ENCODE data around the gene PPP1R14B.
A peak's percentile ranks its signal among the peaks of the same experiment; 100 is the strongest.

Gene PPP1R14B

DNA sequence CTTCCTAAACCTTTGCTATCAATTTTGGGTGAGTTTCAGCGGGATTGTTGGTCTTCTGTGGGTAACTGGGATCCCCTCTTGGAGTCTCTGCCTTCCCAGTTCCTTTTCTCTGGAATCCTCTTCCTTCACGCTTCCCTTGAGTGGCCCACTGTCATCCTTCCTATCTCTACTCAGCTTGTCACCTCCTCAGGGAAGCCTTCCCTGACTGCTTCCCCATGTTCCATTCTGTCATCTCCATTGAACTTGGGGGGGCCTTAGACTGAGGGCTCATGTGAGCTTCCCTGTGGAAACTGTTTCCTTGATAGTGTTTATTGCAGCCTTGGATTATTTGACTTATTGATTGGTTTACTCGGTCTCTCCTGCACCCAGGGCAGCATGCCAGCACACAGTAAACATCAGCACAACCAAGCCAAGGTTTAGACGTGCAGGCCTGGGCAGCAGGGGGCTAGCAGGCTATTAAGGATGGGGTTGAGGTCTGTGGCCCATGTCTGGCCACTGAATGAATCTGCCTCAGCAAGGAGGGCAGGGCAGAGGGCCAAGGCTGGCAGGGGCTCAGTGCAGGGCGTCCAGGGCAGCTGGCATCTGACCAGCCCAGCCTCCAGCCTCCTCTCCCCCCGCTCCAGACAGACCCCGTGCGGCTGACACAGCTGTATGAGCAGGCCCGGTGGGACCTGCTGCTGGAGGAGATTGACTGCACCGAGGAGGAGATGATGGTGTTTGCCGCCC is 28.0 kb downstream of the PPP1R14B start:
- Histone ChIP-seq H3K36me3 (ENCODE audit: insufficient read depth, low read length) (no peaks in the 10 kb centered on the region), H3K4me1 (ENCODE audit: control insufficient read depth, insufficient read depth, low read length, unreplicated experiment) (peaks cover under 1% of the 10 kb centered on the region), H3K79me2 (ENCODE audit: control insufficient read depth, insufficient read depth, low read length, unreplicated experiment) (no peaks in the 10 kb centered on the region), H3K27me3 (ENCODE audit: insufficient read depth, low read length) (no peaks in the 10 kb centered on the region), H2AFZ (ENCODE audit: low read length, unreplicated experiment) (no peak overlapping the region), H3K4me3 (ENCODE audit: low read depth, low read length) (no peak overlapping the region), H3K27ac (ENCODE audit: low read depth, low read length) (no peak overlapping the region)

- Histone ChIP-seq H2AFZ (ENCODE audit: low read length, unreplicated experiment) (no peak overlapping the region), H3K79me2 (ENCODE audit: control insufficient read depth, insufficient read depth, low read length, unreplicated experiment) (no peaks in the 10 kb centered on the region), H3K27me3 (ENCODE audit: insufficient read depth, low read length) (no peaks in the 10 kb centered on the region), H3K36me3 (ENCODE audit: insufficient read depth, low read length) (no peaks in the 10 kb centered on the region), H3K4me3 (ENCODE audit: low read depth, low read length) (no peak overlapping the region), H3K27ac (ENCODE audit: low read depth, low read length) (no peak overlapping the region), H3K4me1 (ENCODE audit: control insufficient read depth, insufficient read depth, low read length, unreplicated experiment) (no peaks in the 10 kb centered on the region)
Measured at GRCh38 chr11:64216879-64217278, 29.9 kb downstream of the PPP1R14B start.

DNA sequence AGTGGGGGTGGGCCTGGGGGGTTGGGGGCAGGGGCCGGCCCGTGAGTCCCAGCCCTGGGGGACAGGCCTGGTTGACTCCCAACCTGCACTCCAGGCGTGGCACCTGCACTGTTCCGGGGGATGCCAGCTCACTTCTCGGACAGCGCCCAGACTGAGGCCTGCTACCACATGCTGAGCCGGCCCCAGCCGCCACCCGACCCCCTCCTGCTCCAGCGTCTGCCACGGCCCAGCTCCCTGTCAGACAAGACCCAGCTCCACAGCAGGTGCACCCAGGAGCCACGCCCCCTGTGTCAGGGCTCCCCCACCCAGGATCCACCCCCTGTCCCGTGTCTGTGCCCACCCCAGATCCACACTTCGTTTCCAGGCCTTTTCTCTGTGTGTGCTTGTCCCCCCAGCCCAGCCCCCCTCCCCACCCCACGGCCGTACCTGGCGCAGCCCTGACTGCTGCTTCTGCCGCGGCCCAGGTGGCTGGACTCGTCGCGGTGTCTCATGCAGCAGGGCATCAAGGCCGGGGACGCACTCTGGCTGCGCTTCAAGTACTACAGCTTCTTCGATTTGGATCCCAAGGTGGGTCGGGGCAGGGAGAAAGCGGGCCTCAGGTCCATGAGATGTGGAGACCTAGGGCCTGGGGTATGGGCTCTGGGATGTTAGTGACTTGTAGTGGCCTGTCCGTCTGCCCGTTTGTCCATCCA is 35.4 kb downstream of the PPP1R14B start:
- H3K4me3 ChIP-seq (ENCODE audit: low read depth, low read length), result no peak overlapping the region
- no peak overlapping the region for H2AFZ ChIP-seq (ENCODE audit: low read length, unreplicated experiment)
- H3K36me3 ChIP-seq (ENCODE audit: insufficient read depth, low read length), result no peaks in the 10 kb centered on the region
- H3K27ac ChIP-seq (ENCODE audit: low read depth, low read length), result no peak overlapping the region
- H3K27me3 ChIP-seq (ENCODE audit: insufficient read depth, low read length), result no peaks in the 10 kb centered on the region
- no peaks in the 10 kb centered on the region for H3K79me2 ChIP-seq (ENCODE audit: control insufficient read depth, insufficient read depth, low read length, unreplicated experiment)
- H3K4me1 ChIP-seq (ENCODE audit: control insufficient read depth, insufficient read depth, low read length, unreplicated experiment), result peaks cover 14% of the 10 kb centered on the region

- Histone ChIP-seq H3K36me3 (ENCODE audit: insufficient read depth, low read length) (no peaks in the 10 kb centered on the region), H3K27me3 (ENCODE audit: insufficient read depth, low read length) (no peaks in the 10 kb centered on the region), H3K79me2 (ENCODE audit: control insufficient read depth, insufficient read depth, low read length, unreplicated experiment) (no peaks in the 10 kb centered on the region), H3K4me3 (ENCODE audit: low read depth, low read length) (no peak overlapping the region), H2AFZ (ENCODE audit: low read length, unreplicated experiment) (no peak overlapping the region), H3K27ac (ENCODE audit: low read depth, low read length) (no peak overlapping the region), H3K4me1 (ENCODE audit: control insufficient read depth, insufficient read depth, low read length, unreplicated experiment) (peaks cover 14% of the 10 kb centered on the region)
Measured at GRCh38 chr11:64210301-64211020, 36.3 kb downstream of the PPP1R14B start.

DNA sequence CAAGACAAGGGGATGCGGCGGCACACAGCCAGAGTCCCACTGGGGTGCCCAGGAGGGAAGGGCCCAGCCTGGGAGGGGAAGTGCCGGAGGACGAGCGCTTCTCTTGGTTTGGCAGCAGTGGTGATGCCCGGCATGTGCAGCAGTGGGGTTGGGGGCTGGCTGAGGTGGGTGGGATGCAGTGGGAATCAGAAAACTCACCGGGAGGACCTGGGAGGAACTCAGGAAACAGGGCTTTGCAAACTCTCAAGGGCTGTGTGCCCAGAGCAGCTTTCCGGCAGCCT is 37.2 kb downstream of the PPP1R14B start:
- Histone ChIP-seq H3K4me3 (ENCODE audit: low read depth, low read length) (no peak overlapping the region), H2AFZ (ENCODE audit: low read length, unreplicated experiment) (no peak overlapping the region), H3K27me3 (ENCODE audit: insufficient read depth, low read length) (no peaks in the 10 kb centered on the region), H3K36me3 (ENCODE audit: insufficient read depth, low read length) (no peaks in the 10 kb centered on the region), H3K27ac (ENCODE audit: low read depth, low read length) (no peak overlapping the region), H3K79me2 (ENCODE audit: control insufficient read depth, insufficient read depth, low read length, unreplicated experiment) (no peaks in the 10 kb centered on the region), H3K4me1 (ENCODE audit: control insufficient read depth, insufficient read depth, low read length, unreplicated experiment) (peaks cover 14% of the 10 kb centered on the region)

DNA sequence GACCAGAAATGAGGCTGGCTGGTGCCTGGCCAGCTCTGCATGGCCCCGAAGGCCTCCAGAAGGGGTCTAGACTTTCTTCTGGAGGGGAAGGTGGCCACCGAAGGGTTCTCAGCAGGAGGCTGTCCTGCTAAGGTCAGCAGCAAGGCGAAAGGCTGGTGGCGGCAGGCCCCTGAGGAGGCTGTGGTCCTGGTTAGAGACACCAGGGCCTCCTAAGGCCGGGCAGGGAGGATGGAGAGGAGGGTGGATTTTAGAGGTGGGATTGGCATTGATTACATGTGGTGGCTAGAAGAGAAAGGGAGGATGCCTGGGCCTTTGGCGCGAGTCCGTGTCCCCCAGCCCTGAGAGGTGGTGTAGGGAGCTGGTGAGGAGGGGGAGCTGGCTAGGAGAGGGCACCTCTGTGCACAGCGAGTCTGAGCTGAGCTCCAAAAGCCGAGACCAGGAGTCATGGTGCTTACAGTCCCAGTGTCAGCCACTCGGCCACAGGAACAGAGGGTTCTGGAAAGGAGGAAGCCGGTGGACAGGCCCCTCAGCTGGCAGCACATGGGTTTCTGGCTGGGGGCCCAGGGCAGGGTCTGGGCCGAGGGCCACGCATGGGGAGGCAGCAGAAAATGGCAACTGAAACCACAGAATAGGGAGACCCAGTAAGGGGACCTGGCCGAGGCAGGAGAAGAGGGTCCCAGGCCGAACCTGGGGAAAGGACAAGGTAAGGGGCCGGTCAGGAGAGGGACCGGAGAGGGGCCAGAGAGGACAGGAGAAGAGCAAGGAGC is 37.8 kb downstream of the PPP1R14B start:
- H2AFZ ChIP-seq (ENCODE audit: low read length, unreplicated experiment), result no peak overlapping the region
- H3K79me2 ChIP-seq (ENCODE audit: control insufficient read depth, insufficient read depth, low read length, unreplicated experiment), result no peaks in the 10 kb centered on the region
- no peaks in the 10 kb centered on the region for H3K27me3 ChIP-seq (ENCODE audit: insufficient read depth, low read length)
- no peak overlapping the region for H3K4me3 ChIP-seq (ENCODE audit: low read depth, low read length)
- peaks cover 19% of the 10 kb centered on the region for H3K4me1 ChIP-seq (ENCODE audit: control insufficient read depth, insufficient read depth, low read length, unreplicated experiment)
- H3K27ac ChIP-seq (ENCODE audit: low read depth, low read length), result no peak overlapping the region
- no peaks in the 10 kb centered on the region for H3K36me3 ChIP-seq (ENCODE audit: insufficient read depth, low read length)

DNA sequence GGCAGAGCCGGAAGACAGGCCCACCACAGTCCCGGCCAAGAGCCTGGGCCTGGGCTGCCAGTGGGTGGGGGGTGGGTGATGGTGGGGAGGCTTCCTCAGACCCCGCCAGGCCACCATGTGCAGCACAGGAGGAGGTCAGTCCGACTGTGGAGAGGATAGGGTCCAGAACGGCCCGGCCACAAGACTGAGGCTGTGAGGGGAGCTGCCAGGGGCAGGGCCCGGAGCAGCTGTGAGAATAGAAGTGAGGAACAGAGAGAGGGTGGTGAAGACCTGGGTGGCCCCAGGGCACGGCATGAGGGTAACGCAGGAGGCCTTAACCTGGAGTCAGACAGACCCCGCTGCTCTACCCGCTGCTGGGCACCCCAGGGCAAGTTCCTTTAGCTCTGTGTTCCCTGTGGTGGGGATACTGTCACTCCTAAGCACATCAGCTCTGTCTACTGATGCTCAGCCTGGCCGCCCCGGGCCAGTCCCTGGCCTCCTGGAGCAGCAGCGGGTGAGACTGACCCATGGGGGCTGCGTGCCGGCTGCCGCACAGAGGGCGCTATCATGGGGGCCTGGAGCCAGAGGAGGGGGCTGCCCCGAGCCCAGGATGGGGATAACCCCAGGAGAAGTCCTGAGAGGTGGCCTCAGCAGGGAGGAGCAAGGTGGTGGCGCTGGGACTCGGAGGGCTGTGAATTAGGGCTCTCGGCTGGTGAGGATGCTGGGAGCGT is 38.5 kb downstream of the PPP1R14B start:
- Histone ChIP-seq H3K36me3 (ENCODE audit: insufficient read depth, low read length) (no peaks in the 10 kb centered on the region), H3K4me3 (ENCODE audit: low read depth, low read length) (0 out of 2 replicates have a peak overlapping the region, but pooled peaks have one; percentile 24), H3K4me1 (ENCODE audit: control insufficient read depth, insufficient read depth, low read length, unreplicated experiment) (peaks cover 19% of the 10 kb centered on the region), H2AFZ (ENCODE audit: low read length, unreplicated experiment) (no peak overlapping the region), H3K27me3 (ENCODE audit: insufficient read depth, low read length) (no peaks in the 10 kb centered on the region), H3K27ac (ENCODE audit: low read depth, low read length) (peak overlapping the region; percentile 56), H3K79me2 (ENCODE audit: control insufficient read depth, insufficient read depth, low read length, unreplicated experiment) (no peaks in the 10 kb centered on the region)

- H3K79me2 ChIP-seq (ENCODE audit: control insufficient read depth, insufficient read depth, low read length, unreplicated experiment), result no peaks in the 10 kb centered on the region
- H3K27ac ChIP-seq (ENCODE audit: low read depth, low read length), result peak overlapping the region; percentile 56
- peaks cover 5% of the 10 kb centered on the region; the same call in 1 of the 2 replicates for H3K36me3 ChIP-seq (ENCODE audit: insufficient read depth, low read length)
- H3K27me3 ChIP-seq (ENCODE audit: insufficient read depth, low read length), result no peaks in the 10 kb centered on the region
- H3K4me3 ChIP-seq (ENCODE audit: low read depth, low read length), result 0 out of 2 replicates have a peak overlapping the region, but pooled peaks have one; percentile 24
- H2AFZ ChIP-seq (ENCODE audit: low read length, unreplicated experiment), result peak overlapping the region; percentile 28
- peaks cover 19% of the 10 kb centered on the region for H3K4me1 ChIP-seq (ENCODE audit: control insufficient read depth, insufficient read depth, low read length, unreplicated experiment)
Measured at GRCh38 chr11:64207256-64208085, 39.3 kb downstream of the PPP1R14B start.

- 0 out of 2 replicates have a peak within 1 kb of the TSS, but pooled peaks have one; percentile 24 for H3K4me3 ChIP-seq (ENCODE audit: low read depth, low read length)
- H2AFZ ChIP-seq (ENCODE audit: low read length, unreplicated experiment), result peak within 1 kb of the TSS; percentile 28
- H3K4me1 ChIP-seq (ENCODE audit: control insufficient read depth, insufficient read depth, low read length, unreplicated experiment), result peaks cover 19% of the 10 kb centered on the region
- no peaks in the 10 kb centered on the region for H3K79me2 ChIP-seq (ENCODE audit: control insufficient read depth, insufficient read depth, low read length, unreplicated experiment)
- peaks cover 10% of the 10 kb centered on the region; the same call in 1 of the 2 replicates for H3K36me3 ChIP-seq (ENCODE audit: insufficient read depth, low read length)
- H3K27ac ChIP-seq (ENCODE audit: low read depth, low read length), result peak within 1 kb of the TSS; percentile 56
- H3K27me3 ChIP-seq (ENCODE audit: insufficient read depth, low read length), result no peaks in the 10 kb centered on the region
Measured at GRCh38 chr11:64206457-64207255, 40.1 kb downstream of the PPP1R14B start, which contains the start of gene FERMT3. Gene FERMT3, plus strand, starts transcription at chr11:64206721. Its CDS starts 644 bp downstream, at chr11:64207365.

Measured in ACC112 (cell line).